Measurements from ENCODE around the gene AATF.

The AATF gene, protein sequence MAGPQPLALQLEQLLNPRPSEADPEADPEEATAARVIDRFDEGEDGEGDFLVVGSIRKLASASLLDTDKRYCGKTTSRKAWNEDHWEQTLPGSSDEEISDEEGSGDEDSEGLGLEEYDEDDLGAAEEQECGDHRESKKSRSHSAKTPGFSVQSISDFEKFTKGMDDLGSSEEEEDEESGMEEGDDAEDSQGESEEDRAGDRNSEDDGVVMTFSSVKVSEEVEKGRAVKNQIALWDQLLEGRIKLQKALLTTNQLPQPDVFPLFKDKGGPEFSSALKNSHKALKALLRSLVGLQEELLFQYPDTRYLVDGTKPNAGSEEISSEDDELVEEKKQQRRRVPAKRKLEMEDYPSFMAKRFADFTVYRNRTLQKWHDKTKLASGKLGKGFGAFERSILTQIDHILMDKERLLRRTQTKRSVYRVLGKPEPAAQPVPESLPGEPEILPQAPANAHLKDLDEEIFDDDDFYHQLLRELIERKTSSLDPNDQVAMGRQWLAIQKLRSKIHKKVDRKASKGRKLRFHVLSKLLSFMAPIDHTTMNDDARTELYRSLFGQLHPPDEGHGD

GRCh38 chr17:36948717-36949460 lies at the start of gene AATF:
TSS of gene AATF (plus strand) at chr17:36948954. CDS start at chr17:36949126, 172 bp downstream.
- peak; percentile 98 to 99 (median 99) for DNase-seq

GRCh38 chr17:36899250-36900159 lies 49.2 kb upstream of the AATF start:
- no peak for DNase-seq

DNA sequence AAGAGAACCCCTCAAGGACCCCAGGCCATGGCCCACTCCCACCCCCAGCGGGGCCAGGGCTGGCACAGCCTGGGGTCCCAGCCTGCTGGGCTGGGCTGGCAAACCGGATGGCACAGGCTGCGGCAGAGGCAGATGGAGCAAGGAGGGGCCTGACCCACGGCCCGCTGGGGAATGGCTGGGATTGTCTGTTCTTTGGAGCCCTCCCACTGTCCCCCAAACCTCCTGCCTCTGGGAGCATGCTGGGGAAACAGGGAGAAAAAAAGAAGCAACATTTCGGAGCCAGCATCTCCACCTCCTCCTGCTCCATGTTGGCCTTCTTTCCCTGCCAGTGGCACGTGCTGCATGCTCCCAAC lies 48.6 kb upstream of the AATF start:
- no peak for DNase-seq

- no peak for DNase-seq
Observed at GRCh38 chr17:36901506-36901905, 47.2 kb upstream of the AATF start.

DNA sequence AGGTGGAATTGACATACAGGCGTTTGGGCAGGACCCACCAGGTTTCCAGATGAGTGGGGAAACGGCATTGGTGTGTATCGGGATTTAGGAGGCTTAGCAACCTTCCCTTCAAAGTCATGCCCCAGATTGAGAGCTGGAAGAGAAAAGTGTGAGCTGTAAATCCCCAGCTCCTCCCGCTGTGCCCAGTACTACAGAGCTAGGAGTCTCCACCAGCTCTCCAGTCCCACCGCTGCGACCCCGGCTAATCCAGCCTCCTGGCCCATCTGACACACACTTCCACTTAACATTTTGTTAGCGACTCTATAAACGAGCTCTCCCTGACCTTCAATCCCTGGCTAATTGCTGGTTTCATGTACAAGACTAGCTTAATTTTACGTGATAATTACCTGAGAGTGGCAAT lies 41.3 kb upstream of the AATF start:
- no peak for DNase-seq

- no peak for DNase-seq
Observed at GRCh38 chr17:36910513-36910912, 38.2 kb upstream of the AATF start.

DNA sequence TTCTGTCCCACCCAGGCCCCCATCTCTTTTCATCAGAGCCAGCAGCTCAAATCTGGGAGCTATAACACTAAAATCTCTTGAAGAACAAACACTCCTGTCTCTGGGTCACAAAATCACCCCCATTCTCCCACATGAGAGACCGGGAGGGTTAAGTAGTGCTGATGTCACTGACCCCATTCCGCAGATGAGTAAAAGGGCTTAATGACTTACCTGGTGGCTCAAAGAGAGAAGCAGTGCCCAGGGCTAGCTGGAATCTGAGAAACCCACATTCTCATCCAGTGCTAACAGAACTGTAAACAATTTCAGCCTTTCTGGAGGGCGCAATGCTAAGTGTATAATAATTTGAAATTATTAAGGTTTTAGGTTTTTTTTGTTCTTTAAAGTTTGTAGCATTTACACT lies 37.8 kb upstream of the AATF start:
- no peak for DNase-seq

DNA sequence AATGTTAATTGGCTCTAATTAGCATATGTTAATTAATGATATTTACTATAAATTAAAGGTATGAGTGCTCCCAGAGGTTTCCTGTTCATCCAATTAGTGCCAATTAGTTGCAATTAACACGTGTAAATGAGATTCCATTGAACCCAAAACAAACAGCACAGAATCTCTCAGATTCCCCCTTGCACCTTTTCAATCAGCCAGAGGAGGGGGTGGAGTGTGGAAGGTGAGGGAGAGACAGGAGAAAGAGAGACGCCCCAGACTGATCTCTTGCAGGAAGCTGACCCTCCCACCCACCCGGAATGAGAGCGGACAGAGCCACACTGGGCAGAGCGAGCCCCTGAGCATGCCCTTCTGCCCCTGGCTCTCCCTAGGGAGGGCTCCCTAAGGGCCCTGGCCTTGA lies 35.6 kb upstream of the AATF start:
- DNase-seq: no peak

GRCh38 chr17:36918211-36918691 lies 30.5 kb upstream of the AATF start:
- peak; percentile 66 to 79 (median 74) for DNase-seq

DNA sequence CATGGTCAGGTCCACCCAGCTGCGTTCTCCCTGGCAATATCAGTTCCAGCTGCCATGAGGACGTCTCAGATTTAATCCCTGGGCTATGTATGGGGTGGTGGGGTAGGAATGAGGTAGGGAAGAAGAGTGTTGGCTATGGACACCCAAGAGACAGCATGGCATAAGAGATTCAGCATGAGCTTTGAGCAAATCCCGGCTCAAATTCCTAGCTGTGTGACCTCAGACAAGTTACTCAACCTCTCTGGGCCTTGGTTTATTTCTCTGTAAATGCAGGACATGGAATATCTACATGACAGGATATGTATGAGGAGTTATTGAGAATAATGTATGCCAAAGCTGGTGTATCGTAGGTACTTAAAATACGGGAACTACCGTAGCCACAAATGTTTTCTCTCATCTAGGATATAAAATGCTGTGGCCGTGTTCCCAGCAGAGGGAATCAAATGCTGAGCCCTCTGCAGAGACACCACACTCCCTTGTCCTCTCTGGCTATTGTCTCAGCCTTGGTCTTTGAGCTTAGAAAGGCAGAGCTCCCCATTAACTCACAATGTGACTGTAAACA lies 29.3 kb upstream of the AATF start:
- DNase-seq: no peak

DNA sequence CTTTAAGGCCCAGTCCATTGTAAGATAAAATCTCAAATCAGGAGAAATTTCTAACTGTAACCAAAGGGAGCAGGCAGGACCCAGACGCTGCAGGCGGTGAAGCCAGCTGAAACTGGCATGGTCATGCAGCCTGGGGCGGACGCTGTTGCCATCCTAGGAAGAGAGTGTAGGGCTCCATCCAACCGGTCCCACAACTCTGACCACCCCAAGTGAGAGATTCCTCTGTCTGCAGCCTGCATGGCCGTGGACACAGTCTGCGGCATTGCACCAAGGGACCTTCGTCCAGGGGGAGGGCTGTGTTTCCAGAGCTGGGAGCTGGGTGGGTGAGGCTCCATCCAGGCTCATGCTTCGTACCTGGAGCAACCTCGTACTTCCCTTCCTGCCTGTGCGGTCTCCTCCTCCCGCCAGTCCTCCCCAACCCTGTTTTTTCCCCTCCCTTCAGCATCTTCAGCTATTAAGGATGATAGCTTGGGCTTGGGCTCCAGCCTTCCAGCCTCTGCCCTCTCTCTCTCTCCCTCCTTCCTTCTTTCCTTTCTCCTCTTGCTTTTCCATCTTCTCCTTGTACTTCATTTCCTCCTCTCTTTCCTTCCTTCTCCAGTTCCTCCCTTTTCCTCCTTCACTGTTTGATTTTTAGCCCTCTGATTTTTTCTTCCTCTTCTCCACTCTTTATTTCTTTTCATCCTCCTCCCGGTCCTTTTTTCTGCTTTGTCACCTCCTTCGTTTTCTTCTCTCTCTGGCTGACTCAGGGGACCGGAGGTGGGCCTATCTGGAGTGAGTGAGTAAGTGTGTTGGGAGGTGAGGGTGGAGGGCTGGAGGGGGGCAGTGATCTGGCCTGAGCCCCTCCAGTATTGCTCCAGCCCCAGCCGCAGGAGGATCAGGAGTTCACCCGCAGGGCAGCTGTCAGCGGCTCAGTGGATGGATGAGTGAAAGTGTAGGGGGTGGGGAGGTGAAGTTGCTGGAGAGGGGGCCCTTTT lies 28.4 kb upstream of the AATF start:
- DNase-seq: no peak

DNA sequence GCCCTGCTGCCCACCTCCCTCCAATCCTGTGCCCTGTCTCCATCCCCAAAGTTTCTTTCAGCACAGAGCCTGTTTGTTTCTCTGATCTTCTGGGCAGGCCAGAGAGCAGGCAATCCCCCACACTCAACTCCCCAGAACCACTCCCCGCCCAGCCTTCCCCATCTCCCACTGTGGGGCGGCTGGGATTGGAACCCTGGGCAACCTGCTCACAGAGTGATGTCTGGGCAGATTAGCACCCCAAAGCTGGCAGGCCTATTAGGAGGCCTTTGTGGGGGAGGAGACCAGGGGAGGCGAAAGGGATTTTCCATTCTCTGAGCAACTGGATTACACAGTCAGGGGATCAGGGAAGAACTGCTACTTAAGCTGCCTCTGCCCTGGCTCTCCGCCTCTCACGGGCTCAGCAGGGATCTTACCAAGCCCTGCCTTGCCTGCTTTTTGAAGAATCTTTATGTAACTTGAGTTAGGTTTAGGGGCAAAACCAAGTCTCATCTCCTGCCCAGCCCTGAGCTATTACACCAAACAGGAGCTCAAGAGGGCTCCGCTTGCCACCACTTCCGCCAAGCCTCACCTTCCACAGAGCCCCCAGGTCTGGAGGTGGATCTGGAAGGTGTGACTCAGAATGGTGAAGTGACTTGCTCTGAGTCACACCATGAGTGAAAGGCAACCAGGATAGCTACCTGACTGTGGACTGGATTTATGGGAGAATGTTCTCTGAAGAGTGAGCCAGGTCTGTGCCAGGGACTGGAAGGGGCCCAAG lies 27.5 kb upstream of the AATF start:
- DNase-seq: peak; percentile 68 to 77 (median 74)

DNA sequence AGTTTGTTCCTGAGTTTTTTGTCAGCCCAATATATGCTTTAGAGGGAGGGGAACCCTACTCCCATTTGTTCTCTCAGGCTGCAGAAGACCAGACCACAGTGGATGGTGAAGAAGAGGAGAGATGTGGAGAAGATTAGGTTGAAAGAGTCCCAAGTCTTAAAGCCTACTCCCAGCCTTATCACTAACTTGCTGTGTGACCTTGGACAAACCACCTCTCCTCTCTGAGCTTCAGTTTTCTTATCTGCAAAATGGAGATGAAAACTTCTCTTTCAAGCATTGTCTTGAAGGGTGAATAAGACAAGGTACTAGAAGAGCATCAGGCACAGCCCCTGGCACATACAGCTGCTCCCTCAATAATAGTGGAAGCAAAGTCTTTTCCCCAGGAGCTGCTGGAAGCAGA lies 26.6 kb upstream of the AATF start:
- DNase-seq: no peak

DNA sequence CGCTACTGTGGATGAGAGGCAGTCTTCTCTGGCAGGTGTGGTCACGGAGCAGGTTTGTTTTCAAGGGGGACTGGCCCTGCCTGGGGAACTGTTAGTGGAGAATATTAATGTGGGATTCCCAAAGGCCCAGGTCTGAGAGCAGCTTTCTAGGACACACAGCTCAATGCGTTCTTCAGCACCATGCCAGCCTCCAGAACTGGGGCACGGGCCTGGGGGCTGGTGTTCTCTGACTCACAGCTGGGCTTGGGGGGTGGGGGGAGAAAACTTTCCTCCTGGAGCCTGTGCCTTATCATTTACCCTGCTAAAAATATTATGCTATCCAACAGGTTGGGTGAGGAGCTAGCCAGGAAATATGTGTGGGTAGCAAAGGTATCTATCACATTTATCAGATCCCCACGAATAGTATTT lies 24.9 kb upstream of the AATF start:
- DNase-seq: no peak

DNA sequence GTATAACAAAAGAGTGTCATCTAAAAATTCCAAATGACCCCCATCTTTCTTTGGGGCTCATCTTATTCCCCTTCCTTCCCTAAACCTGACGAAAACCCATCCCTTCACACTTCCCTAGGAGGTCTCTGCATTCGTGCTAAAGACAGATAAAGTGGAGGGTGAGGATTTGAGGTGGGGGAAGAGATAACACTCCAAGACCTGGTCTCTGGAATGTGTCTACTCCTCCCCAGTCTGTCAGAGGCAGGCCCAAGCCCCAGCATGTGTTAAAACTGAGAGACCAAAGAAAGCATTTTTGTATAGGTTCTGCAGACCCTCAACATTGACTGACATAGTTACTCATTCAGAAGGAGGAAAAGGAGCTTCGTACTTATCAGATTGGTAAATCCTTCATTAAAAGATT lies 22.5 kb upstream of the AATF start:
- DNase-seq: no peak

GRCh38 chr17:36926701-36927100 lies 22.1 kb upstream of the AATF start:
- no peak for DNase-seq

- DNase-seq: no peak
Observed at GRCh38 chr17:36928471-36929345, 20.0 kb upstream of the AATF start.

- peak in 2 of 3 donors; percentile 44 for DNase-seq
Observed at GRCh38 chr17:36929851-36930582, 18.7 kb upstream of the AATF start.

GRCh38 chr17:36930583-36930900 lies 18.2 kb upstream of the AATF start:
- no peak for DNase-seq
